Right ventricle myocardium inferior (tissue), 1 donor: ENCODE results near the gene SELENOI. TPM values are rescaled to one million over a fixed set of nuclear protein-coding genes. Genes with fewer than 3 reads are reported as not detected.
"Not testable (repeated sequence)": the region's sequence is repeated elsewhere in the genome, so short reads cannot be mapped to it uniquely, and the experiment has no call there.

Experiments
- ATAC-seq: fragments of 200-7000 bp; cut with Tn5 transposase; one replicate; pipeline ENCODE4 v1.9.1; 2020; ENCODE audit warnings: mild to moderate bottlenecking, moderate library complexity
- DNase-seq: peaks from one replicate; pipeline ENCODE4 v3.0.0; 2021; ENCODE audit errors: missing footprints
- intact Hi-C: fragments of 100-400 bp; cut with DNase I; formaldehyde crosslinking; loops from one replicate; pipeline ENCODE4 v1.11.0; 2022
- total RNA-seq: library from RNA; stranded (reverse); fragmentation: NEBNext Ultra II Directional; extraction: Animal tissue kit (Norgen Biotek cat#: 25700); gene quantifications from one replicate; pipeline ENCODE4 v1.2.1, GENCODE V29; 2021
- donor health status: DM: no; HTN: yes; CAD: no; lungs with severe emphysema.

SELENOI gene
- total RNA-seq, 1 donor from 2014 or later = 14.3 TPM

GRCh38 chr2:26349690-26350089 lies 3.7 kb downstream of the SELENOI start:
- DNase-seq = no peak
- no peak for ATAC-seq
- intact Hi-C loops = loop anchor here (5.0 to 10.0 kb wide), 2 partner anchors 107 to 475 kb away; partner anchors contain the start of genes ASXL2, HADHA and HADHB

- ATAC-seq = no peak
- DNase-seq = no peak
- intact Hi-C loops = no loop called here
These were observed 5.6 kb downstream of the SELENOI start for GRCh38 chr2:26351375-26352090.

- ATAC-seq (no peak), DNase-seq (no peak)
- intact Hi-C loops = no loop called here
These were observed 6.9 kb downstream of the SELENOI start for GRCh38 chr2:26352892-26353291.

- intact Hi-C loops, DNase-seq, ATAC-seq: not testable (repeated sequence)
These were observed 8.5 kb downstream of the SELENOI start for GRCh38 chr2:26354469-26354868.

GRCh38 chr2:26355038-26355995 lies 9.4 kb downstream of the SELENOI start:
- ATAC-seq (no peak), DNase-seq (no peak)
- intact Hi-C loops = no loop called here

- ATAC-seq = no peak
- intact Hi-C loops = no loop called here
These were observed 10.2 kb downstream of the SELENOI start for GRCh38 chr2:26356111-26356510.

GRCh38 chr2:26356771-26357170 lies 10.8 kb downstream of the SELENOI start:
- ATAC-seq = no peak
- intact Hi-C loops = no loop called here

More at GRCh38 chr2:26356111-26356510, 10.2 kb downstream of the SELENOI start:
- DNase-seq = no peak

GRCh38 chr2:26359886-26360473 lies 14.0 kb downstream of the SELENOI start:
- intact Hi-C loops = no loop called here
- ATAC-seq (no peak), DNase-seq (no peak)

More at GRCh38 chr2:26356771-26357170, 10.8 kb downstream of the SELENOI start:
- DNase-seq = no peak

- intact Hi-C loops = no loop called here
- DNase-seq = no peak
- ATAC-seq = no peak
These were observed 17.4 kb downstream of the SELENOI start for GRCh38 chr2:26363323-26363722.

GRCh38 chr2:26363958-26364357 lies 18.0 kb downstream of the SELENOI start:
- DNase-seq (no peak), ATAC-seq (no peak)
- intact Hi-C loops = no loop called here

- ATAC-seq = no peak
- intact Hi-C loops = no loop called here
- DNase-seq = no peak
These were observed 18.7 kb downstream of the SELENOI start for GRCh38 chr2:26364669-26365068.

GRCh38 chr2:26366957-26367356 lies 21.0 kb downstream of the SELENOI start:
- DNase-seq (no peak), ATAC-seq (no peak)
- intact Hi-C loops = no loop called here

GRCh38 chr2:26369664-26370063 lies 23.7 kb downstream of the SELENOI start:
- intact Hi-C loops, DNase-seq, ATAC-seq: not testable (repeated sequence)

GRCh38 chr2:26370909-26371308 lies 25.0 kb downstream of the SELENOI start:
- DNase-seq, intact Hi-C loops, ATAC-seq: not testable (repeated sequence)

GRCh38 chr2:26376799-26377198 lies 30.9 kb downstream of the SELENOI start:
- no peak for ATAC-seq
- DNase-seq = no peak

GRCh38 chr2:26380281-26380680 lies 34.3 kb downstream of the SELENOI start:
- DNase-seq = no peak
- ATAC-seq = no peak
- intact Hi-C loops = no loop called here

More at GRCh38 chr2:26376799-26377198, 30.9 kb downstream of the SELENOI start:
- intact Hi-C loops = no loop called here

- DNase-seq (no peak), ATAC-seq (no peak)
- intact Hi-C loops = no loop called here
These were observed 36.6 kb downstream of the SELENOI start for GRCh38 chr2:26382564-26382963.

- no peak for ATAC-seq
- DNase-seq = no peak
- intact Hi-C loops = no loop called here
These were observed 38.2 kb downstream of the SELENOI start for GRCh38 chr2:26384183-26384582.

GRCh38 chr2:26384597-26384996 lies 38.7 kb downstream of the SELENOI start:
- DNase-seq (no peak), ATAC-seq (no peak)
- intact Hi-C loops = no loop called here
